K562 (cell line): ENCODE results near the gene NACC1. TPM values are rescaled to one million over a fixed set of nuclear protein-coding genes. Genes with fewer than 3 reads are reported as not detected.

ENCODE experiments used
- CBFB ChIP-seq: sonication (generic); formaldehyde crosslinking; IDR thresholded peaks from 2 replicates; pipeline ENCODE4 v1.4.0; 2020; ENCODE audit warnings: mild to moderate bottlenecking, missing genetic modification reagents
- ETS1 ChIP-seq: conservative IDR thresholded peaks from 2 replicates; pipeline ENCODE4 v1.6.1; 2011; ENCODE audit warnings: low read depth, mild to moderate bottlenecking, low read length; ENCODE audit not compliant: control insufficient read depth
- HDAC3 ChIP-seq: fragments of 450-650 bp; IDR thresholded peaks from 2 replicates; pipeline ENCODE4 v1.6.1; 2018; ENCODE audit warnings: borderline replicate concordance, mild to moderate bottlenecking, moderate library complexity; ENCODE audit not compliant: partially characterized antibody
- HNRNPUL1 ChIP-seq: fragments of 200-400 bp; formaldehyde crosslinking; IDR thresholded peaks from 2 replicates; pipeline ENCODE4 v1.6.1; 2017; ENCODE audit warnings: low read length
- JUND ChIP-seq, 2 experiments: IDR thresholded peaks; 2 replicates in 1 of 2; 3 replicates in 1 of 2; pipeline ENCODE4 v1.6.1; 2011; ENCODE audit warnings: borderline replicate concordance in 2 of 2, low read depth in 2 of 2, low read length in 2 of 2, improper control_type of control experiment in 1 of 2, missing biosample characterization in 1 of 2, missing genetic modification characterization in 1 of 2, missing genetic modification reagents in 1 of 2
- KHSRP ChIP-seq: fragments of 450-650 bp; IDR thresholded peaks from 2 replicates; pipeline ENCODE4 v1.6.1; 2017
- MEIS2 ChIP-seq: fragments of 450-650 bp; IDR thresholded peaks from 2 replicates; pipeline ENCODE4 v1.6.1; 2014; ENCODE audit warnings: mild to moderate bottlenecking; ENCODE audit not compliant: partially characterized antibody
- SP2 ChIP-seq: IDR thresholded peaks from 2 replicates; pipeline ENCODE4 v1.6.1; 2011; ENCODE audit warnings: mild to moderate bottlenecking, low read depth, low read length, moderate library complexity; ENCODE audit not compliant: poor library complexity, severe bottlenecking; ENCODE audit errors: extremely low read depth
- TAF9B ChIP-seq: fragments of 450-650 bp; IDR thresholded peaks from 2 replicates; pipeline ENCODE4 v1.6.1; 2018; ENCODE audit warnings: mild to moderate bottlenecking; ENCODE audit not compliant: partially characterized antibody
- TCF7L2 ChIP-seq: fragments of 150-350 bp; IDR thresholded peaks from 2 replicates; pipeline ENCODE4 v1.6.1; 2016; ENCODE audit warnings: low read depth, mild to moderate bottlenecking, low read length, moderate library complexity
- THRB ChIP-seq: fragments of 450-650 bp; formaldehyde crosslinking; conservative IDR thresholded peaks from 2 replicates; pipeline ENCODE4 v1.4.0; 2022; ENCODE audit warnings: mild to moderate bottlenecking, missing genetic modification characterization
- XRCC5 ChIP-seq: fragments of 200-400 bp; formaldehyde crosslinking; IDR thresholded peaks from 2 replicates; pipeline ENCODE4 v1.6.1; 2017; ENCODE audit warnings: low read depth, mild to moderate bottlenecking, low read length
- YY1 ChIP-seq, 3 experiments: IDR thresholded peaks; 2 replicates each; pipeline ENCODE4 v1.6.1; 2011; ENCODE audit warnings: low read length in 2 of 3, mild to moderate bottlenecking in 2 of 3, moderate library complexity in 2 of 3, borderline replicate concordance in 1 of 3, control low read depth in 1 of 3, low read depth in 1 of 3; ENCODE audit not compliant: insufficient read depth in 3 of 3, insufficient replicate concordance in 2 of 3, control insufficient read depth in 1 of 3, insufficient read length in 1 of 3; ENCODE audit errors: extremely low read depth in 1 of 3
- ZBTB9 ChIP-seq: fragments of 450-650 bp; formaldehyde crosslinking; IDR thresholded peaks from 2 replicates; pipeline ENCODE4 v1.4.0; 2020; ENCODE audit warnings: mild to moderate bottlenecking, moderate library complexity
- ZC3H8 ChIP-seq: fragments of 450-650 bp; IDR thresholded peaks from 2 replicates; pipeline ENCODE4 v1.6.1; 2017
- ZNF3 ChIP-seq: fragments of 250-450 bp; sonication (Bioruptor Pico); IDR thresholded peaks from 2 replicates; pipeline ENCODE4 v1.5.0; 2021; ENCODE audit warnings: mild to moderate bottlenecking, moderate library complexity
- ZNF398 ChIP-seq: fragments of 250-450 bp; sonication (Bioruptor Pico); IDR thresholded peaks from 2 replicates; pipeline ENCODE4 v1.8.0; 2021; ENCODE audit warnings: moderate library complexity, mild to moderate bottlenecking, inconsistent platforms
- ZNF431 ChIP-seq: sonication (generic); formaldehyde crosslinking; IDR thresholded peaks from 2 replicates; pipeline ENCODE4 v1.8.0; 2022; ENCODE audit warnings: mild to moderate bottlenecking, missing genetic modification reagents
- ZNF444 ChIP-seq: fragments of 250-450 bp; sonication (Bioruptor Pico); IDR thresholded peaks from 2 replicates; pipeline ENCODE4 v1.4.0; 2020; ENCODE audit warnings: mild to moderate bottlenecking, moderate library complexity
- ZSCAN32 ChIP-seq: fragments of 450-650 bp; formaldehyde crosslinking; IDR thresholded peaks from 2 replicates; pipeline ENCODE4 v1.4.0; 2020; ENCODE audit warnings: mild to moderate bottlenecking, moderate library complexity
- polyA plus RNA-seq, 8 experiments: library from polyadenylated mRNA; depleted of rRNA in 4 of 8; stranded (reverse) in 5 of 8; unstranded in 3 of 8; fragments of >200 nt; fragmentation: Nextera tagmentation in 2 of 8; fragmentation: Illumina TruSeq in 1 of 8; extraction: Ambion mirVana in 2 of 8; extraction: Trizol in 1 of 8; gene quantifications; 2 replicates each; pipeline versions ENCODE4 v1.2.1 to v1.2.3, GENCODE V29; 2011 to 2014; ENCODE audit warnings: inconsistent platforms in 1 of 8, missing spikeins in 1 of 8
- total RNA-seq, 7 experiments: library from RNA; depleted of rRNA in 6 of 7; stranded (reverse); fragments of >200 nt in 6 of 7; fragmentation: Illumina TruSeq in 2 of 7; extraction: Trizol in 2 of 7; gene quantifications; 2 replicates each; pipeline versions ENCODE4 v1.2.1 to v1.2.3, GENCODE V29; 2011 to 2021; ENCODE audit warnings: low replicate concordance in 1 of 7

The NACC1 gene
- total and polyA plus RNA-seq, 9 of the 15 experiments (the other 6 are each of a cell fraction or from before 2014, with no cell fraction given): 0.04 to 96.6 (median 25.8) TPM

- TF ChIP-seq YY1 (IDR thresholded peaks at IDR 0.05; ENCODE audit: borderline replicate concordance in 1 of 3, control insufficient read depth in 1 of 3, extremely low read depth in 1 of 3, insufficient read depth in 3 of 3, insufficient read length in 1 of 3, insufficient replicate concordance in 2 of 3, low read depth in 1 of 3, low read length in 2 of 3): no peak
- TF ChIP-seq ETS1: 0 out of 2 replicates have a peak, but pooled peaks have one; percentile 42
- TF ChIP-seq ZC3H8: no peak
- no peak for TF ChIP-seq XRCC5
- TF ChIP-seq ZNF444 (CRISPR knock-in tag): peak; percentile 61; the same call in 1 of the 2 replicates
- TF ChIP-seq HNRNPUL1: no peak
- no peak for TF ChIP-seq ZNF398
- no peak for TF ChIP-seq ZSCAN32 (CRISPR knock-in tag)
- TF ChIP-seq ZNF431 (CRISPR knock-in tag): no peak
- no peak for TF ChIP-seq TCF7L2
- TF ChIP-seq TAF9B: no peak
- peak; percentile 84; the same call in 1 of the 2 replicates for TF ChIP-seq THRB
- TF ChIP-seq CBFB (CRISPR knock-in tag): no peak
- no peak for TF ChIP-seq HDAC3
- TF ChIP-seq ZBTB9 (CRISPR knock-in tag): no peak
- TF ChIP-seq KHSRP: no peak
- TF ChIP-seq ZNF3 (CRISPR knock-in tag): no peak
- TF ChIP-seq MEIS2: no peak
- no peak for TF ChIP-seq SP2
- 0 out of 2 replicates have a peak, but pooled peaks have one; percentile 10 for TF ChIP-seq JUND (IDR thresholded peaks at IDR 0.05; ENCODE audit: borderline replicate concordance, low read depth, low read length)
- no peak for TF ChIP-seq JUND (tag; IDR thresholded peaks at IDR 0.05; ENCODE audit: borderline replicate concordance, low read depth, low read length)
Observed at GRCh38 chr19:13118424-13119193, 545 bp downstream of the NACC1 start (continued).
